GM21528 (cell line): ENCODE measurements around the gene TECR.
"Not testable (repeated sequence)": the region's sequence is repeated elsewhere in the genome, so short reads cannot be mapped to it uniquely, and the experiment has no call there.

Source experiments
- ATAC-seq: cut with Tn5 transposase; IDR thresholded peaks from one replicate; pipeline ENCODE4 v1.9.1; 2021; ENCODE audit warnings: mild to moderate bottlenecking, moderate library complexity; ENCODE audit not compliant: unreplicated experiment, low FRiP score

The TECR gene

GRCh38 chr19:14533450-14533849 lies 4.1 kb downstream of the TECR start:
- ATAC-seq, result no peak

- no peak for ATAC-seq
Observed at GRCh38 chr19:14536926-14537692, 7.7 kb downstream of the TECR start.

GRCh38 chr19:14540741-14541525 lies 11.5 kb downstream of the TECR start:
- no peak for ATAC-seq

GRCh38 chr19:14541979-14542378 lies 12.6 kb downstream of the TECR start:
- not testable (repeated sequence) for ATAC-seq

GRCh38 chr19:14542711-14543328 lies 13.4 kb downstream of the TECR start:
- ATAC-seq, result no peak

- ATAC-seq, result no peak
Observed at GRCh38 chr19:14544047-14544446, 14.7 kb downstream of the TECR start.

GRCh38 chr19:14544977-14545715 lies 15.8 kb downstream of the TECR start:
- no peak for ATAC-seq

GRCh38 chr19:14545716-14546082 lies 16.3 kb downstream of the TECR start:
- ATAC-seq, result no peak

- no peak for ATAC-seq
Observed at GRCh38 chr19:14550201-14550754, 20.9 kb downstream of the TECR start.

GRCh38 chr19:14551134-14552005 lies 22.0 kb downstream of the TECR start:
- not testable (repeated sequence) for ATAC-seq

GRCh38 chr19:14552006-14552360 lies 22.6 kb downstream of the TECR start:
- ATAC-seq, result not testable (repeated sequence)

GRCh38 chr19:14553042-14553938 lies 23.9 kb downstream of the TECR start:
- ATAC-seq, result no peak

GRCh38 chr19:14553939-14554243 lies 24.5 kb downstream of the TECR start:
- ATAC-seq, result no peak

- ATAC-seq, result no peak
Observed at GRCh38 chr19:14554382-14554812, 25.0 kb downstream of the TECR start.

GRCh38 chr19:14555918-14556661 lies 26.7 kb downstream of the TECR start:
- ATAC-seq, result no peak

- no peak for ATAC-seq
Observed at GRCh38 chr19:14556662-14557188, 27.3 kb downstream of the TECR start.

- ATAC-seq, result no peak
Observed at GRCh38 chr19:14558370-14559066, 29.1 kb downstream of the TECR start.
